Measurements from ENCODE around the gene NUDT3. TPM values are rescaled to one million over a fixed set of nuclear protein-coding genes. Genes with fewer than 3 reads are reported as not detected.
"Not testable (repeated sequence)": the region's sequence is repeated elsewhere in the genome, so short reads cannot be mapped to it uniquely, and the experiment has no call there.

The NUDT3 gene
- total RNA-seq, 1 experiment from 2014 or later = 25.2 TPM

GRCh38 chr6:34246249-34246562 lies 146.3 kb downstream of the NUDT3 start:
- RAD21 ChIA-PET (ENCODE audit: low non-redundant PET in 1 of 2, low total read pairs in 2 of 2, uncharacterized antibody in 2 of 2, unreplicated experiment in 2 of 2) = interaction anchor here in 1 of 2 experiments (1.1 kb wide), 1 partner anchor 51 kb away, joined by 3 read pairs; no protein-coding TSS in a partner anchor
- CTCF ChIA-PET = interaction anchor here (2.6 to 4.9 kb wide), 2 partner anchors 50 to 169 kb away, joined by 14 to 69 read pairs; no protein-coding TSS in a partner anchor
- H3K4me3 ChIP-seq (replicated peaks in 1 of 2; ENCODE audit: low read depth in 1 of 2, low read length in 2 of 2) = no peak overlapping the region
- H3K9ac ChIP-seq (ENCODE audit: low read length) = peak overlapping the region; percentile 93
- no peaks in the 10 kb centered on the region for H3K9me2 ChIP-seq (ENCODE audit: insufficient read depth)
- BruUV-seq (replicated peaks) = no TSS peak
- ATAC-seq = no peak
- H3K4me2 ChIP-seq (ENCODE audit: low read length) = peak overlapping the region; percentile 87
- H3K27ac ChIP-seq (ENCODE audit: low read depth, low read length) = peak overlapping the region; percentile 95
- no peak overlapping the region for H2AFZ ChIP-seq (ENCODE audit: low read depth, low read length, poor library complexity, severe bottlenecking)
- intact Hi-C loops (cut with micrococcal nuclease) = loop anchor here (2.0 kb wide), 1 partner anchor 49 kb away; no protein-coding TSS in a partner anchor
- H3K9me3 ChIP-seq (ENCODE audit: control insufficient read depth in 1 of 2, insufficient read depth in 1 of 2, low read depth in 1 of 2, low read length in 2 of 2) = no peaks in the 10 kb centered on the region
- H3K36me3 ChIP-seq (ENCODE audit: control insufficient read depth in 1 of 2, insufficient read depth in 2 of 2, low read length in 2 of 2) = peaks cover 8 to 23% of the 10 kb centered on the region in 2 experiments; a peak in 2 of 4 replicates
- TF ChIP-seq EZH2phosphoT487 (IDR thresholded peaks at IDR 0.05; ENCODE audit: borderline replicate concordance) (no peak), POLR2A (IDR thresholded peaks at IDR 0.05; ENCODE audit: borderline replicate concordance, extremely low read depth, insufficient read depth, insufficient read length) (no peak), YY1 (IDR thresholded peaks at IDR 0.05; ENCODE audit: extremely low read depth, insufficient replicate concordance, low read depth, low read length) (no peak), CTCF (IDR thresholded peaks at IDR 0.05 in 2 of 3, conservative IDR thresholded peaks at IDR 0.05 in 1 of 3; ENCODE audit: borderline replicate concordance in 1 of 3, insufficient read depth in 1 of 3, low read depth in 2 of 3, low read length in 2 of 3) (no peak), REST (IDR thresholded peaks at IDR 0.05; ENCODE audit: low read depth) (no peak), ELF1 (IDR thresholded peaks at IDR 0.05; ENCODE audit: borderline replicate concordance, low read depth) (no peak), RAD21 (IDR thresholded peaks at IDR 0.05; ENCODE audit: low read depth) (no peak), JUND (IDR thresholded peaks at IDR 0.05) (no peak), SRF (IDR thresholded peaks at IDR 0.05; ENCODE audit: low read depth) (no peak), FOSL1 (IDR thresholded peaks at IDR 0.05; ENCODE audit: low read depth) (no peak), EGR1 (IDR thresholded peaks at IDR 0.05; ENCODE audit: low read depth) (no peak), MAX (IDR thresholded peaks at IDR 0.05) (no peak), SIN3A (IDR thresholded peaks at IDR 0.05; ENCODE audit: low read depth) (no peak), CBX3 (IDR thresholded peaks at IDR 0.05; ENCODE audit: low read depth) (no peak), EZH2 (IDR thresholded peaks at IDR 0.05) (no peak), TCF7L2 (IDR thresholded peaks at IDR 0.05; ENCODE audit: borderline replicate concordance, extremely low read depth, insufficient read depth, insufficient read length) (no peak)
- H4K20me1 ChIP-seq (ENCODE audit: insufficient read depth) = peaks cover 13% of the 10 kb centered on the region; the same call in 1 of the 2 replicates
- peaks cover 32% of the 10 kb centered on the region for H3K79me2 ChIP-seq (ENCODE audit: insufficient read depth, low read length)
- DNase-seq (ENCODE audit: low read depth, low spot score) = no peak
- H3K27me3 ChIP-seq (ENCODE audit: insufficient read depth, low read length) = no peaks in the 10 kb centered on the region
- POLR2A ChIA-PET = interaction anchor here (0.9 to 4.9 kb wide), 7 partner anchors 10 to 169 kb away, joined by 3 to 38 read pairs (median 14); partner anchors contain the start of gene HMGA1
- H3K4me1 ChIP-seq (ENCODE audit: control insufficient read depth in 1 of 2, insufficient read depth in 2 of 2, low read length in 2 of 2) = peaks cover 53 to 87% of the 10 kb centered on the region in 2 experiments

- peaks cover 13 to 27% of the 10 kb centered on the region in 2 experiments; a peak in 2 of 4 replicates for H3K36me3 ChIP-seq (ENCODE audit: control insufficient read depth in 1 of 2, insufficient read depth in 2 of 2, low read length in 2 of 2)
- H3K27ac ChIP-seq (ENCODE audit: low read depth, low read length) = peak overlapping the region; percentile 95
- DNase-seq (ENCODE audit: low read depth, low spot score); H3K27me3 ChIP-seq (ENCODE audit: insufficient read depth, low read length); H3K9me3 ChIP-seq (ENCODE audit: control insufficient read depth in 1 of 2, insufficient read depth in 1 of 2, low read depth in 1 of 2, low read length in 2 of 2); RAD21 ChIA-PET (ENCODE audit: low non-redundant PET in 1 of 2, low total read pairs in 2 of 2, uncharacterized antibody in 2 of 2, unreplicated experiment in 2 of 2); H2AFZ ChIP-seq (ENCODE audit: low read depth, low read length, poor library complexity, severe bottlenecking); ATAC-seq; H3K9me2 ChIP-seq (ENCODE audit: insufficient read depth); H3K4me3 ChIP-seq (replicated peaks in 1 of 2; ENCODE audit: low read depth in 1 of 2, low read length in 2 of 2): not testable (repeated sequence)
- ChIA-PET POLR2A (interaction anchor here (0.9 to 4.9 kb wide), 8 partner anchors 9 to 169 kb away, joined by 3 to 38 read pairs (median 13); partner anchors contain the start of gene HMGA1), CTCF (interaction anchor here (2.6 to 4.9 kb wide), 2 partner anchors 50 to 169 kb away, joined by 14 to 69 read pairs; no protein-coding TSS in a partner anchor)
- intact Hi-C loops (cut with micrococcal nuclease) = loop anchor here (2.0 kb wide), 1 partner anchor 49 kb away; no protein-coding TSS in a partner anchor
- peaks cover 36% of the 10 kb centered on the region for H3K79me2 ChIP-seq (ENCODE audit: insufficient read depth, low read length)
- BruUV-seq (replicated peaks) = TSS peak; percentile 74
- H3K4me2 ChIP-seq (ENCODE audit: low read length) = peak overlapping the region; percentile 87
- H3K9ac ChIP-seq (ENCODE audit: low read length) = peak overlapping the region; percentile 93
- peaks cover 15% of the 10 kb centered on the region; the same call in 1 of the 2 replicates for H4K20me1 ChIP-seq (ENCODE audit: insufficient read depth)
- peaks cover 58 to 91% of the 10 kb centered on the region in 2 experiments for H3K4me1 ChIP-seq (ENCODE audit: control insufficient read depth in 1 of 2, insufficient read depth in 2 of 2, low read length in 2 of 2)
Observed at GRCh38 chr6:34245761-34246140, 146.7 kb downstream of the NUDT3 start.

Data from HCT116 (cell line).